ENCODE data around the gene CLDND2.

The CLDND2 gene

GRCh38 chr19:51352783-51353360 lies 15.9 kb downstream of the CLDND2 start:
- no peak for TF ChIP-seq CTCF (conservative IDR thresholded peaks at IDR 0.05; ENCODE audit: low read depth, low read length)
- H3K4me3 ChIP-seq (ENCODE audit: low read depth, low read length) = no peak overlapping the region
- DNase-seq (ENCODE audit: low read depth) = no peak

GRCh38 chr19:51351266-51351990 lies 17.4 kb downstream of the CLDND2 start:
- DNase-seq (ENCODE audit: low read depth) = no peak
- TF ChIP-seq CTCF (conservative IDR thresholded peaks at IDR 0.05; ENCODE audit: low read depth, low read length) = no peak
- no peak overlapping the region for H3K4me3 ChIP-seq (ENCODE audit: low read depth, low read length)

- no peak for TF ChIP-seq CTCF (conservative IDR thresholded peaks at IDR 0.05; ENCODE audit: low read depth, low read length)
- H3K4me3 ChIP-seq (ENCODE audit: low read depth, low read length) = no peak overlapping the region
- DNase-seq (ENCODE audit: low read depth) = no peak
These were observed 21.4 kb downstream of the CLDND2 start for GRCh38 chr19:51347209-51347928.

- H3K4me3 ChIP-seq (ENCODE audit: low read depth, low read length) = no peak overlapping the region
- DNase-seq (ENCODE audit: low read depth) = no peak
- no peak for TF ChIP-seq CTCF (conservative IDR thresholded peaks at IDR 0.05; ENCODE audit: low read depth, low read length)
These were observed 22.1 kb downstream of the CLDND2 start for GRCh38 chr19:51346742-51347141.

- no peak for TF ChIP-seq CTCF (conservative IDR thresholded peaks at IDR 0.05; ENCODE audit: low read depth, low read length)
- DNase-seq (ENCODE audit: low read depth) = no peak
- H3K4me3 ChIP-seq (ENCODE audit: low read depth, low read length) = no peak overlapping the region
These were observed 23.7 kb downstream of the CLDND2 start for GRCh38 chr19:51345076-51345620.

- DNase-seq (ENCODE audit: low read depth) = no peak
- no peak overlapping the region for H3K4me3 ChIP-seq (ENCODE audit: low read depth, low read length)
- no peak for TF ChIP-seq CTCF (conservative IDR thresholded peaks at IDR 0.05; ENCODE audit: low read depth, low read length)
These were observed 25.9 kb downstream of the CLDND2 start for GRCh38 chr19:51342631-51343569.

Measured in choroid plexus epithelial cell (primary cell).